IPS-NIHi7 (cell line): ENCODE results near the gene NMNAT2.
A peak's percentile ranks its signal among the peaks of the same experiment; 100 is the strongest.
"Not testable (repeated sequence)": the region's sequence is repeated elsewhere in the genome, so short reads cannot be mapped to it uniquely, and the experiment has no call there.

Experiments
- DNase-seq: peaks from one replicate; pipeline ENCODE4 v3.0.0; 2012; ENCODE audit warnings: mixed read lengths; ENCODE audit errors: extremely low spot score

NMNAT2 gene

GRCh38 chr1:183417772-183418491 is at the start of gene NMNAT2:
Gene NMNAT2, minus strand, starts transcription at chr1:183418380. Its CDS starts 113 bp downstream, at chr1:183418267.
- peak; percentile 76 for DNase-seq

DNA sequence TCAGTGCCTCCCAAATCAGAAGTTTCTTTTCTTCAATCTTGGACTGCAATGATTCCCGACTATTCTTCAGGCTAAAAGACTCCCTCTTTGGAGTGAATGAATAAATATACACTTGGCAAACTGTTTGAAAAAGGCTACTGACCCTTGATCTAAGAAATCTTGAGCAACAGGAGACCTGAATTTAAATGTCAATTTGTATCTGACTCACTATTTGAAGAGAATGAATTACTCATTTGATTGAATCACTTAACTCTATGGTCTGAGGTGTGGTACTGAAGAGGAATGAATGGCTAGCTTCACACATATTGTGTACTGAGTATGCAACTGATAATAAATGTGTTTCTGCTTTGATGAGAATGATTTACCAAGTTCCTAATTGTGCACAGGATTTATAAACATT is 49.5 kb upstream of the NMNAT2 start:
- no peak for DNase-seq

- DNase-seq: no peak
Observed at GRCh38 chr1:183466781-183467180, 48.6 kb upstream of the NMNAT2 start.

DNA sequence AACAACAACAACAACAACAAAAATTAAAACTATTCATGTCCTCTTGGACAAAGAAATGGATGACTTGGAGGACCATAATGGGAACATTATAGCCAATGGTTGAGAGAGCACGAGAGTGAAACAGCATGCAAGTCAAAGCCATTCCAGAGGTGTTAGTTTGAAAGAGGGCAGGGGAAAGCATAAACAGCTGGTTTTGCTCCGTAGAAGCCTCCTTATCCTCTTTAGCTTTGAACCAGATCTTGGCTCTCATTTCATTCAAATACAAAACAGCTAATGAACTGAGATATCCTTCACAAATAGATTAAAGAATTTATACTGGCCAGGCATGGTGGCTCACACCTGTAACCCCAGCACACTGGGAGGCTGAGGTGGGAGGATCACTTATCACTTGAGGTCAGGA is 45.4 kb upstream of the NMNAT2 start:
- no peak for DNase-seq

DNA sequence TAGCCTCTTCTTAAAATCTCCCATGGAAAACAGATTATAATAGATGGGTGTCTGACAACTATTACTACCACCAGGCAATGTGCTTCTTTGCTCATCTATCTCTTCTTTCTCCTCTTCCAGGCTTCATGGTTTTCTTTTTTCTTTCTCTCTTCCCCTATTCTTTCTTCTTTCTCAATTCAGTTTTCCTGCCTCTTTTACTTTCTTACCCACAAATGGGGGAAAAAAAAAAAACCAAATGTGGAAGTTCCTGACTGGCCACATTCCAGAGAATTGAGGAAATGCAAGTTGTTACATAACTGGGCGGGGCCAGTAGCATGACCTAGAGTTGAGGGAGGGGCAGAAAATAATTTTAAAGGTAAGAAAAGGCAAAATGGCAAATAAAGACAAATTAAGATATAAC is 43.2 kb upstream of the NMNAT2 start:
- peak; percentile 34 for DNase-seq

- no peak for DNase-seq
Observed at GRCh38 chr1:183460596-183460995, 42.4 kb upstream of the NMNAT2 start.

- DNase-seq: no peak
Observed at GRCh38 chr1:183457449-183457848, 39.3 kb upstream of the NMNAT2 start.

DNA sequence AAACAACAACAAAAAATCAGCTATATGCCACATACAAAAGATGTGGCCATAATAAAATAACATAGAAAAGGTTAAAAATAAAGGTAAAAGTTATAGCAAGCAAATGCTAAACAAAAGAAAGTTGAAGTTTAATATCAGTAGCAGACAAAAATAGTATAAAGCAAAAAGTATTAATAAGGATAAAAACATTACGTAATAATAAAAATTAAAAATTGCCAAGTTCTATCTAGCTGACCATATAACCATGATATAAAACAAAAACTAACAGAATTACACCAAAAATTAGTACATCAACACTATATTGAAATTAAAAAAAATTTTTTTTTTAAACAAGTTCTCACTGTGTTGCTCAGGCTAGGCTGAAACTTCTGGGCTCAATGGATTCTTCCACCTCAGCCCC is 38.6 kb upstream of the NMNAT2 start:
- no peak for DNase-seq

DNA sequence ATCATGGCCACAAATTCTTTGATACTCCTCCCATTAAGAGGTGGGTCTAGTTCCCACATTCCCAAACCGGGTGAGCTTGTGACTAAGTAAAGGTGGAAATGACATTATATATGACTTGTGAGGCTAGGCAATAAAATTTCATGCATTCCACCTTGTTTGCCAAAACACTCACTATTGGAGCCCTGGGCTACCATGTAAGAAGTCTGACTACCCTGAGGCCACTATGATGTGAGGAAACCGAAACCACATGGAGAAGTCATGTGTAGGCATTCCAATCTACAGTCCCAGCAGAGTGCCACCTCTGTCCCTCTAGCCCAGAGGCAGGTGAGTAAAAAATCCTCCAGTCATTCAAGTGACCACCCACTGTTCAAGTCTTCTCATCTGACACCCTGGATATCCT is 36.2 kb upstream of the NMNAT2 start:
- DNase-seq: no peak

GRCh38 chr1:183450093-183450492 is 31.9 kb upstream of the NMNAT2 start:
- DNase-seq: no peak

DNA sequence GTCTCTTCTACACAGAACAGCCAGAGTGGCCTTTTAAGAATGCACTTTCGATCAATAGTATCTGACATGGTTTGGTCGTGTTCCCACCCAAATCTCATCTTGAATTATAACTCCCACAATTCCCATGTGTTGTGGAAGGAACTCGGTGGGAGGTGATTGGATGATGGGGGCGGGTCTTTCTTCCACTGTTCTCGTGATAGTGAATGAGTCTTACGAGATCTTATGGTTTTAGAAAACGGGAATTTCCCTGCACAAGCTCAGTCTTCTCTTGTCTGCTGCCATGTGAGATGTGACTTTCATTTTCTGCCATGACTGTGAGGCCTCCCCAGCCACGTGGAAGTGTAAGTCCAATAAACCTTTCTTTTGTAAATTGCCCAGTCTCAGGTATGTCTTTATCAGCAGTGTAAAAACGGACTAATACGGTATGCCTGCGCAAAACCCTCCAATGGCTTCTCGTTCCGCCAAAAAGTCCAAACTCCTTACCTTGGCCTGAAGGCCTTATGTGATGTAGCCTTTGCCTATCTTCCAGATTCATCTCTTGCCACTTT is 31.1 kb upstream of the NMNAT2 start:
- no peak for DNase-seq

GRCh38 chr1:183444243-183444642 is 26.1 kb upstream of the NMNAT2 start:
- peak; percentile 43 for DNase-seq

GRCh38 chr1:183443466-183443865 is 25.3 kb upstream of the NMNAT2 start:
- DNase-seq: no peak

DNA sequence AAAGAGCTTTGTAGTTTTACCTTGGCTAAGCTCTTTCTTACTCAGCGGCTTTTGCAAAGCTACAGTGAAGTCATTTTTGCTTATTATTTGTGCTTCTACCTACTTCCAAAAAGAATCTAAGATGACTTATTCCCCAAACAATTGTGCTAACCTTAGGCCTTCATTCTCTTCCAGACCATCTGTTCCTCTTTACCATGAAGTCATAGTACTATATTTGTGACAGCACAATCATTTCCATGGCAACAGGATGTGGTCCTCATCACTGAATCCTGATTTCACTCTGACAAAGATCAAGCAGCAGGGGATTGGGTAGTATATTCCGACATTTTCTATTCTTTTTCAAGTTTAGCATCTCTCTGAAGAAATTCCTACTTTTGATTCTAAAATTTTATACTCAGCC is 24.8 kb upstream of the NMNAT2 start:
- DNase-seq: no peak

DNA sequence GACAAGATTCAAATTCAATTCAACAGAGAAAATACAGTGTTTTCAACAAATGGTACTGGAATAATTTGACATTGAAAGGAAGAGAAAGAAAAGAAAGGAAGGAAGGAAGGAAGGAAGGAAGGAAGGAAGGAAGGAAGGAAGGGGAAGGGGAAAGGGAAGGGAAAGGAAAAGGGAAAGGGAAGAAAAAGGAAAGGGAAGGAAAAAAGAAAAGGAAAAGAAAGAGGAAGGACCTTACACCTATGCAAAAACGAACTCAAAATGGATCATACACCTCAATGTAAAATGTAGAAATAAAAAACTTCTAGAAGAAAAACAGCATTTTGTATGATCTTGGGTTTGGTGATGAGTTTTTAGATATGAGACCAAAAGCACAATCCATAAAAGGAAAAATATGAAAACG is 19.9 kb upstream of the NMNAT2 start:
- no peak for DNase-seq

DNA sequence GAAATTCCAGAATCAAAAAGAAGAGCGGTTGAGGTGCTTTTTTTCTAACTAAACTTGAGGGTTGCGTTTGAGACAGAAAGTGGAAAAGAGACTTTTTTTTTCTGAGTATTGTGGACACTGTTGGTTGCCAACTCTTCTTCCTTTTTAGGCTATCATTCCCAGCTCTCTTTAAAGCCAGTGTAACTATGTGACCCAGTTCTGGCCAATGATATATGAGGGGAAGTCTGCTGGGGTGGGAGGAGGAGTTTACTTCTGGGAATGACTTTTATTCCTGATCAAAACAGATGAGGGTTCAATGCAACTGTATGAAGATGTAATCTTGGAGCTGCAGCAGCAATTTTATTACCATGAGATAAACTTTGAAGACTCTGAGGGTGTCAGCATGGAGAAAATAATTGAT is 17.3 kb upstream of the NMNAT2 start:
- no peak for DNase-seq

DNA sequence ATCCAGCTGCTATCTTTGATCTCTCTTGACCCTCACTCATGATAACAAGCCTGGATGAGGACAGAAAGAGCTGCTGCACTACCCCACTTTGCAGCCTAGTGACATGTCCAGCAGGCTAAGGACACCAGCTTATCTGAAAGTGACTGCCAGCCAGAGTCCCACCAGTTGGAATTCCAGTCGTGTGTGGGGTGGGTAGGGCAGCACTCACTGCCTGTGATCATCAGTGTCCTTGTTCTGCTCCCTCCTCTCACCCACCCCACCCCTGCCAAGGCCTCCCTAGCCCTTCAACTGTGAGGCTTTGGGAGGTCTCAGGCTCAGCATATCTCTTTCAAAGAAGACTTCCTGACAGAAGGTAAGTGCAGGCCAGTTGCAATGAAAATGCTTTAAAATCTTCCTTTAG is 15.5 kb upstream of the NMNAT2 start:
- DNase-seq: no peak

DNA sequence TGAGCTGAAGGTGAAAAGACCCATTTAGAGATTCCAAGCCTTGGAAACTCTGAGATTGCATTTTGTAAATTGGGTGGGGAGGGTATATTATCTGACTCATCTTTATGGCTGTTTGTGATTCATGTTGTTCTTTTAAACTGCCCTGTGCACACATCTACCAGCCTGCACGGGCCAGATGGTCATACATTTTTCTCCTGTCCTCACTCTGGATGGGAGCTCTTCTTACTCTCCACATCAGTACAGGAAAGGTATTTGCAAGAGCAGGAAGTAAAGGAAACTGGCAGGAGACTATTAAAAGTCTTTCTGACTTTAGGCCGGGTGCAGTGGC is 14.3 kb upstream of the NMNAT2 start:
- DNase-seq: no peak

- DNase-seq: no peak
Observed at GRCh38 chr1:183431840-183432547, 13.8 kb upstream of the NMNAT2 start.

GRCh38 chr1:183427591-183427990 is 9.4 kb upstream of the NMNAT2 start:
- DNase-seq: not testable (repeated sequence)

GRCh38 chr1:183424691-183425090 is 6.5 kb upstream of the NMNAT2 start:
- no peak for DNase-seq

DNA sequence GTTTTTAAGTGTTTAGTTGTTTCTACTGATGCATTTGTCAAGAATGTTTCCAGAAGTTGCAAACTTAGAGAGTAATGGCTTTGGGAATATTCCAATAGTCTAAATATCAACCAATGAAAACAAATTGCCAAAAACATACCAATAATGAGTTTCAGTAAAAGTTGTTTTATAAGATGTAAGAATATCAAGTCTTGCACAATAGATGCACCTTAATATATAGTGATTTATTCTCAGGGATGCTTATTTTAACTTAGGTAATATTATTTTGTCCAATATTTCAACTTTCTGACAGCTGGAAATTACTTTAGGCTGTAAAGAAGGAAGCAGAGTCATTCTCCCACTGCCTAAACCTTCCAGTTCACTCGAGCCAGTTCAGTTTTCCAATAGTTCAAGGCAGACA is 5.4 kb upstream of the NMNAT2 start:
- DNase-seq: no peak

GRCh38 chr1:183419399-183419798 is 1.2 kb upstream of the NMNAT2 start:
- DNase-seq: no peak
